Neural progenitor cell (in vitro differentiated cells): ENCODE measurements around the gene NDUFB5. TPM values are rescaled to one million over a fixed set of nuclear protein-coding genes. Genes with fewer than 3 reads are reported as not detected.

Experiments
- DNase-seq: peaks from one replicate; pipeline ENCODE4 v3.0.0-alpha.2; 2016; ENCODE audit warnings: low spot score
- H2AFZ ChIP-seq: fragments of 200-600 bp; sonication (generic); replicated peaks from 2 replicates; pipeline ENCODE4 v1.6.1; 2016; ENCODE audit warnings: antibody characterized with exemption
- H3F3A ChIP-seq: fragments of 200-600 bp; sonication (generic); 2 replicates; pipeline ENCODE4 v1.6.1; 2016; ENCODE audit warnings: antibody characterized with exemption, low read depth
- H3K27ac ChIP-seq: fragments of 200-600 bp; sonication (generic); 2 replicates; pipeline ENCODE4 v1.5.1; 2016; ENCODE audit warnings: mild to moderate bottlenecking
- H3K27me3 ChIP-seq: fragments of 200-600 bp; sonication (generic); 2 replicates; pipeline ENCODE4 v1.6.1; 2016; ENCODE audit warnings: mild to moderate bottlenecking, moderate library complexity
- H3K36me3 ChIP-seq: fragments of 200-600 bp; sonication (generic); 2 replicates; pipeline ENCODE4 v1.5.1; 2016
- H3K4me1 ChIP-seq: fragments of 200-600 bp; sonication (generic); 2 replicates; pipeline ENCODE4 v1.6.1; 2016; ENCODE audit warnings: mixed run types
- H3K4me2 ChIP-seq: fragments of 200-600 bp; sonication (generic); 2 replicates; pipeline ENCODE4 v1.6.1; 2016
- H3K4me3 ChIP-seq: fragments of 200-600 bp; sonication (generic); 2 replicates; pipeline ENCODE4 v1.5.1; 2016
- H3K79me2 ChIP-seq: fragments of 200-600 bp; sonication (generic); 2 replicates; pipeline ENCODE4 v1.6.1; 2016; ENCODE audit warnings: low read depth
- H3K9ac ChIP-seq: fragments of 200-600 bp; sonication (generic); 2 replicates; pipeline ENCODE4 v1.6.1; 2016
- H3K9me3 ChIP-seq: fragments of 200-600 bp; sonication (generic); 2 replicates; pipeline ENCODE4 v1.5.1; 2016; ENCODE audit warnings: low read depth
- H4K20me1 ChIP-seq: fragments of 200-600 bp; sonication (generic); 2 replicates; pipeline ENCODE4 v1.6.1; 2016; ENCODE audit warnings: low read depth
- H3K27ac Mint-ChIP-seq: 3 replicates; pipeline ENCODE4 v1.8.0; 2021; ENCODE audit warnings: mixed read lengths
- H3K27me3 Mint-ChIP-seq: 2 replicates; pipeline ENCODE4 v1.8.0; 2022; ENCODE audit warnings: low read depth, mild to moderate bottlenecking, inconsistent platforms, moderate library complexity, mixed read lengths; ENCODE audit not compliant: insufficient read depth
- H3K36me3 Mint-ChIP-seq: 3 replicates; pipeline ENCODE4 v1.8.0; 2021; ENCODE audit warnings: mixed read lengths
- H3K4me1 Mint-ChIP-seq: 3 replicates; pipeline ENCODE4 v1.8.0; 2021; ENCODE audit warnings: mixed read lengths
- H3K4me3 Mint-ChIP-seq: 3 replicates; pipeline ENCODE4 v1.8.0; 2021; ENCODE audit warnings: mild to moderate bottlenecking, moderate library complexity, mixed read lengths
- H3K9me3 Mint-ChIP-seq: 3 replicates; pipeline ENCODE4 v1.8.0; 2020; ENCODE audit warnings: mixed read lengths
- EZH2 ChIP-seq: fragments of 200-600 bp; sonication (generic); IDR thresholded peaks from 2 replicates; pipeline ENCODE4 v1.6.1; 2017; ENCODE audit warnings: antibody characterized with exemption, mild to moderate bottlenecking, moderate library complexity
- EZH2phosphoT487 ChIP-seq: fragments of 200-600 bp; sonication (generic); IDR thresholded peaks from 2 replicates; pipeline ENCODE4 v1.6.1; 2017; ENCODE audit warnings: antibody characterized with exemption
- total RNA-seq: library from RNA; depleted of rRNA; stranded (reverse); fragments of >200 nt; gene quantifications from 2 replicates; pipeline ENCODE4 v1.2.3, GENCODE V29; 2015; ENCODE audit warnings: low replicate concordance
- TF ChIP-seq, protein P1 (sequence below): fragments of 200-600 bp; sonication (generic); IDR thresholded peaks from 2 replicates; pipeline ENCODE4 v1.5.1; 2017; ENCODE audit warnings: antibody characterized with exemption, mild to moderate bottlenecking

NDUFB5 gene
- total RNA-seq, 1 donor from 2014 or later, result 193 TPM

DNA sequence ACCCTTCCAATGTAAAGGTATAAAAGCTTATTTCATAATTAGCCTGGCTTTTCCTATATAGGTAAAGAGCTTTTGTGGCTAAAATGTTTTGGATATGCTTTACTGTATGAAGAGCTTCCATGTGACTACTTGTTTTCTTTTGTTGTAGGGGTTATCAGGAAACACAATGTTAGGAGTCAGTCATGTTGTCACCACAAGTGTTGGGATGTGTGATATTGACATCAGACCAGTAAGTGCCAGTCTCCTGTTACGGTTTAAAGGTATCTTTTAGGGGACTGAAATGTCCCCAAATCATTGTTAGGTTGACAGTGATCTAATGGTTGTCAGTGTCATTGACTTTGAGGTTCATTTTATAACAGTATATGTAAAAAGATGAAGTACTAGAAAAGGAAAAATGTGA is 23.6 kb upstream of the NDUFB5 start:
- Mint-ChIP-seq H3K27me3 (no peaks in the 10 kb centered on the region), H3K36me3 (peaks cover 21% of the 10 kb centered on the region), H3K27ac (no peak overlapping the region), H3K9me3 (no peaks in the 10 kb centered on the region), H3K4me1 (no peaks in the 10 kb centered on the region), H3K4me3 (no peak overlapping the region)
- peaks cover 35% of the 10 kb centered on the region for H3K36me3 ChIP-seq
- no peak overlapping the region for H2AFZ ChIP-seq
- H3K9ac ChIP-seq, result no peak overlapping the region
- H3K4me3 ChIP-seq, result no peak overlapping the region
- H3K79me2 ChIP-seq, result no peaks in the 10 kb centered on the region
- H4K20me1 ChIP-seq, result no peaks in the 10 kb centered on the region
- no peaks in the 10 kb centered on the region for H3K27me3 ChIP-seq
- no peak overlapping the region for H3K27ac ChIP-seq
- H3K4me2 ChIP-seq, result no peak overlapping the region
- TF ChIP-seq EZH2, result no peak
- TF ChIP-seq, protein P1, sequence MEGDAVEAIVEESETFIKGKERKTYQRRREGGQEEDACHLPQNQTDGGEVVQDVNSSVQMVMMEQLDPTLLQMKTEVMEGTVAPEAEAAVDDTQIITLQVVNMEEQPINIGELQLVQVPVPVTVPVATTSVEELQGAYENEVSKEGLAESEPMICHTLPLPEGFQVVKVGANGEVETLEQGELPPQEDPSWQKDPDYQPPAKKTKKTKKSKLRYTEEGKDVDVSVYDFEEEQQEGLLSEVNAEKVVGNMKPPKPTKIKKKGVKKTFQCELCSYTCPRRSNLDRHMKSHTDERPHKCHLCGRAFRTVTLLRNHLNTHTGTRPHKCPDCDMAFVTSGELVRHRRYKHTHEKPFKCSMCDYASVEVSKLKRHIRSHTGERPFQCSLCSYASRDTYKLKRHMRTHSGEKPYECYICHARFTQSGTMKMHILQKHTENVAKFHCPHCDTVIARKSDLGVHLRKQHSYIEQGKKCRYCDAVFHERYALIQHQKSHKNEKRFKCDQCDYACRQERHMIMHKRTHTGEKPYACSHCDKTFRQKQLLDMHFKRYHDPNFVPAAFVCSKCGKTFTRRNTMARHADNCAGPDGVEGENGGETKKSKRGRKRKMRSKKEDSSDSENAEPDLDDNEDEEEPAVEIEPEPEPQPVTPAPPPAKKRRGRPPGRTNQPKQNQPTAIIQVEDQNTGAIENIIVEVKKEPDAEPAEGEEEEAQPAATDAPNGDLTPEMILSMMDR, result no peak
- no peak for TF ChIP-seq EZH2phosphoT487
- H3K9me3 ChIP-seq, result no peaks in the 10 kb centered on the region
- no peak for DNase-seq
- H3K4me1 ChIP-seq, result no peaks in the 10 kb centered on the region
- peaks cover 29% of the 10 kb centered on the region for H3F3A ChIP-seq

DNA sequence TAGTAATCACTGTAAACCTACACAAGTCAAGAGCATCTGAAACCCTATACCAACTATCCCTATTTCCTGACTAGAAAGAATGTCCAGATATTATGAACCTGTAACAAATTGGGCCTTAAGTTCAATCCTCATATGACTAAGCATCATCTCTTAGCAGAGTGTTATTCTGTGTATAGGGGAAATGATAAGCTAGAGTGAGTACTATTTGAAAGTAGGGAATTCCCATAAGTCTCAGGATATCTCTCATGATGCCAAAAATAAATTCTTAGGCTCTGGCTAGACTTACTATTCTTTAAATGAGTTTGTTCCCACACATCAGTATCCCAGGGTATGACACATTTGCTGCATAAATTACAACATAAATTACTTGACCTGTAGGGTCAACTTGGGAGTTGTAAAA is 15.5 kb upstream of the NDUFB5 start:
- Mint-ChIP-seq H3K36me3 (peaks cover 10% of the 10 kb centered on the region), H3K4me3 (no peak overlapping the region), H3K27ac (no peak overlapping the region), H3K9me3 (no peaks in the 10 kb centered on the region), H3K27me3 (no peaks in the 10 kb centered on the region), H3K4me1 (no peaks in the 10 kb centered on the region)
- H3K79me2 ChIP-seq, result no peaks in the 10 kb centered on the region
- no peak overlapping the region for H3K9ac ChIP-seq
- H3K36me3 ChIP-seq, result peaks cover 36% of the 10 kb centered on the region
- no peaks in the 10 kb centered on the region for H4K20me1 ChIP-seq
- H3K27ac ChIP-seq, result no peak overlapping the region
- no peak overlapping the region for H3K4me3 ChIP-seq
- DNase-seq, result no peak
- H3K4me2 ChIP-seq, result no peak overlapping the region
- H2AFZ ChIP-seq, result no peak overlapping the region
- H3K27me3 ChIP-seq, result no peaks in the 10 kb centered on the region
- H3K9me3 ChIP-seq, result no peaks in the 10 kb centered on the region
- TF ChIP-seq, protein P1, result no peak
- no peak for TF ChIP-seq EZH2phosphoT487
- TF ChIP-seq EZH2, result no peak
- peaks cover 57% of the 10 kb centered on the region for H3F3A ChIP-seq
- no peaks in the 10 kb centered on the region for H3K4me1 ChIP-seq

DNA sequence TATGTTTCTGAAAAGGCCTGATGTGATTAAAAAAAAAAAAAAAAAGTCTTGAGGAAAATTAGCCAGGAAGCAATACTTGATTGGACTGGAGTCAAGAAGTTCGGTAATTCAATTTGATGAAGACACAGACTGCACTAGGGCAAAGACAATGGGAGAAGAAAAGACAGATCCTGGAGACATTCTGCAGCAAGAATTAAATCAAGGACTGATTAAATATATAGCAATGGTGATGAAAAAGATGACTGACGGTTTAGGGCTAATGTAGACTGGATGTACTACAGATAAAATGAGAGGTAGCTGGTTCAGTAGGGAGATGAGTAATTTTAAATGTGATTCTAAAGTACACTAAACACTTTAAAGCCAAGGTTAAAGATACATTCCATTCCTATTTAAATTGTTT is 13.9 kb upstream of the NDUFB5 start:
- H2AFZ ChIP-seq, result no peak overlapping the region
- DNase-seq, result no peak
- no peaks in the 10 kb centered on the region for H3K9me3 Mint-ChIP-seq
- no peaks in the 10 kb centered on the region for H3K4me1 Mint-ChIP-seq
- H3K27ac Mint-ChIP-seq, result no peak overlapping the region
- no peaks in the 10 kb centered on the region for H3K79me2 ChIP-seq
- H3K9me3 ChIP-seq, result no peaks in the 10 kb centered on the region
- no peak overlapping the region for H3K9ac ChIP-seq
- TF ChIP-seq, protein P1, result no peak
- TF ChIP-seq EZH2phosphoT487 (no peak), EZH2 (no peak)
- H3K27me3 Mint-ChIP-seq, result no peaks in the 10 kb centered on the region
- H3K4me2 ChIP-seq, result no peak overlapping the region
- no peak overlapping the region for H3K4me3 Mint-ChIP-seq
- no peak overlapping the region for H3K27ac ChIP-seq
- H3K36me3 ChIP-seq, result peaks cover 37% of the 10 kb centered on the region
- no peaks in the 10 kb centered on the region for H3K4me1 ChIP-seq
- H3K36me3 Mint-ChIP-seq, result peaks cover 9% of the 10 kb centered on the region
- H3K27me3 ChIP-seq, result no peaks in the 10 kb centered on the region
- no peaks in the 10 kb centered on the region for H4K20me1 ChIP-seq
- H3K4me3 ChIP-seq, result no peak overlapping the region
- H3F3A ChIP-seq, result peaks cover 49% of the 10 kb centered on the region
